Activated B cell treated with CpG ODN at 0.5 μM for 24 hours (primary cell): Measurements from ENCODE around the gene TRIM62. TPM values are rescaled to one million over a fixed set of nuclear protein-coding genes. Genes with fewer than 3 reads are reported as not detected.

Source experiments
- ATAC-seq: fragments of 200-7000 bp; cut with Tn5 transposase; one replicate; pipeline ENCODE4 v1.10.0; 2021; ENCODE audit warnings: low read depth, mild to moderate bottlenecking, moderate library complexity
- CTCF ChIA-PET: fragments of 350-600 bp; sonication (Branson Sonifier 250); formaldehyde crosslinking; loops from one replicate; lab custom pipeline; 2021; ENCODE audit warnings: antibody characterized with exemption; lab: Charles Lee
- POLR2A ChIA-PET: fragments of 350-600 bp; sonication (Branson Sonifier 250); formaldehyde crosslinking; loops from one replicate; lab custom pipeline; 2021; ENCODE audit warnings: antibody characterized with exemption; lab: Charles Lee
- DNase-seq: peaks from one replicate; pipeline ENCODE4 v3.0.0; 2022
- H3K27ac Mint-ChIP-seq: one replicate; pipeline ENCODE4 v1.8.0; 2020; ENCODE audit warnings: mixed read lengths
- H3K27me3 Mint-ChIP-seq: one replicate; pipeline ENCODE4 v1.8.0; 2021; ENCODE audit warnings: mixed read lengths
- H3K36me3 Mint-ChIP-seq: one replicate; pipeline ENCODE4 v1.8.0; 2021; ENCODE audit warnings: low read depth, mixed read lengths
- H3K4me1 Mint-ChIP-seq: one replicate; pipeline ENCODE4 v1.8.0; 2021; ENCODE audit warnings: mixed read lengths
- H3K4me3 Mint-ChIP-seq: one replicate; pipeline ENCODE4 v1.8.0; 2020; ENCODE audit warnings: mild to moderate bottlenecking, mixed read lengths
- H3K9me3 Mint-ChIP-seq: one replicate; pipeline ENCODE4 v1.8.0; 2020; ENCODE audit warnings: mixed read lengths
- CTCF ChIP-seq: fragments of 200-600 bp; IDR thresholded peaks from one replicate; pipeline ENCODE4 v1.8.0; 2022; ENCODE audit warnings: antibody characterized with exemption, mild to moderate bottlenecking
- intact Hi-C: fragments of 100-400 bp; cut with micrococcal nuclease; formaldehyde crosslinking; loops from one replicate; pipeline ENCODE4 v1.15.1; 2024
- total RNA-seq: library from RNA; stranded (reverse); gene quantifications from 2 replicates; pipeline ENCODE4 v1.2.3, GENCODE V29; 2022

Gene TRIM62
- total RNA-seq, 1 donor from 2014 or later = 10.1 TPM

- peaks cover 27% of the 10 kb centered on the region for H3K4me1 Mint-ChIP-seq
- ATAC-seq (no peak), DNase-seq (no peak)
- CTCF ChIA-PET = no interaction called here
- no peak overlapping the region for H3K4me3 Mint-ChIP-seq
- H3K27me3 Mint-ChIP-seq = no peaks in the 10 kb centered on the region
- H3K27ac Mint-ChIP-seq = no peak overlapping the region
- no peaks in the 10 kb centered on the region for H3K9me3 Mint-ChIP-seq
- intact Hi-C loops = no loop called here
- peaks cover 6% of the 10 kb centered on the region for H3K36me3 Mint-ChIP-seq
- no peak for TF ChIP-seq CTCF
- POLR2A ChIA-PET = no interaction called here
Observed at GRCh38 chr1:33176887-33177286, 5.0 kb downstream of the TRIM62 start.

- CTCF ChIA-PET = no interaction called here
- H3K4me1 Mint-ChIP-seq = peaks cover 25% of the 10 kb centered on the region
- H3K36me3 Mint-ChIP-seq = peaks cover 6% of the 10 kb centered on the region
- POLR2A ChIA-PET = no interaction called here
- DNase-seq (no peak), ATAC-seq (no peak)
- H3K9me3 Mint-ChIP-seq = no peaks in the 10 kb centered on the region
- H3K27ac Mint-ChIP-seq = no peak overlapping the region
- no peak for TF ChIP-seq CTCF
- no peaks in the 10 kb centered on the region for H3K27me3 Mint-ChIP-seq
- intact Hi-C loops = no loop called here
- H3K4me3 Mint-ChIP-seq = no peak overlapping the region
Observed at GRCh38 chr1:33176362-33176850, 5.4 kb downstream of the TRIM62 start.

GRCh38 chr1:33175865-33176264 lies 6.0 kb downstream of the TRIM62 start:
- POLR2A ChIA-PET = no interaction called here
- CTCF ChIA-PET = no interaction called here
- intact Hi-C loops = no loop called here

GRCh38 chr1:33173091-33173490 lies 8.8 kb downstream of the TRIM62 start:
- POLR2A ChIA-PET = interaction anchor here (0.5 to 0.9 kb wide), 3 partner anchors 12 to 99 kb away, joined by 4 to 7 read pairs (median 6); no protein-coding TSS in a partner anchor
- CTCF ChIA-PET = no interaction called here
- no peak for DNase-seq
- no peaks in the 10 kb centered on the region for H3K9me3 Mint-ChIP-seq
- intact Hi-C loops = no loop called here
- no peak for TF ChIP-seq CTCF
- H3K36me3 Mint-ChIP-seq = peaks cover 16% of the 10 kb centered on the region
- H3K4me3 Mint-ChIP-seq = no peak overlapping the region
- no peak for ATAC-seq
- no peaks in the 10 kb centered on the region for H3K27me3 Mint-ChIP-seq
- peaks cover 13% of the 10 kb centered on the region for H3K4me1 Mint-ChIP-seq
- no peak overlapping the region for H3K27ac Mint-ChIP-seq

More at GRCh38 chr1:33175865-33176264, 6.0 kb downstream of the TRIM62 start:
- Mint-ChIP-seq H3K27me3 (no peaks in the 10 kb centered on the region), H3K4me3 (no peak overlapping the region), H3K27ac (no peak overlapping the region), H3K4me1 (peaks cover 23% of the 10 kb centered on the region), H3K9me3 (no peaks in the 10 kb centered on the region), H3K36me3 (peaks cover 6% of the 10 kb centered on the region)
- DNase-seq (no peak), ATAC-seq (no peak)
- no peak for TF ChIP-seq CTCF

GRCh38 chr1:33171977-33172813 lies 9.6 kb downstream of the TRIM62 start:
- Mint-ChIP-seq H3K27ac (no peak overlapping the region), H3K4me3 (no peak overlapping the region), H3K27me3 (no peaks in the 10 kb centered on the region), H3K36me3 (peaks cover 24% of the 10 kb centered on the region), H3K9me3 (no peaks in the 10 kb centered on the region), H3K4me1 (peaks cover 13% of the 10 kb centered on the region)
- intact Hi-C loops = no loop called here
- CTCF ChIA-PET = no interaction called here
- ATAC-seq (no peak), DNase-seq (no peak)
- POLR2A ChIA-PET = no interaction called here
- no peak for TF ChIP-seq CTCF
